Panc1 (cell line): ENCODE results near the gene ALK. TPM values are rescaled to one million over a fixed set of nuclear protein-coding genes. Genes with fewer than 3 reads are reported as not detected.

Experiments
- ATAC-seq: fragments of 200-7000 bp; cut with Tn5 transposase; 2 replicates; pipeline ENCODE4 v1.9.1; 2020; ENCODE audit warnings: mild to moderate bottlenecking, moderate library complexity
- BruUV-seq: library from RNA; stranded (reverse); fragments of 400-500 nt; replicated peaks from 2 replicates; lab custom pipeline; 2021; lab: Mats Ljungman, UMichigan
- CTCF ChIA-PET: fragments of 300-600 bp; sonication (Branson Sonifier 250); formaldehyde crosslinking; loops from one replicate; lab custom pipeline; 2022; ENCODE audit warnings: antibody characterized with exemption; lab: Charles Lee
- POLR2A ChIA-PET: fragments of 300-600 bp; sonication (Branson Sonifier 250); formaldehyde crosslinking; loops from one replicate; lab custom pipeline; 2022; ENCODE audit warnings: antibody characterized with exemption; lab: Charles Lee
- DNase-seq: peaks from one replicate; pipeline ENCODE4 v3.0.0-alpha.2; 2010; ENCODE audit warnings: low read depth, low spot score
- H3K27ac ChIP-seq: 2 replicates; pipeline ENCODE4 v1.5.1; 2011; ENCODE audit warnings: mild to moderate bottlenecking, low read length, inconsistent platforms
- H3K27me3 ChIP-seq: fragments of 200-500 bp; sonication (Bioruptor generic); 2 replicates; pipeline ENCODE4 v1.6.0; 2014; ENCODE audit warnings: low read length, inconsistent platforms; ENCODE audit not compliant: control insufficient read depth, insufficient read depth
- H3K36me3 ChIP-seq: fragments of 200-500 bp; sonication (Bioruptor generic); 2 replicates; pipeline ENCODE4 v1.5.1; 2014; ENCODE audit warnings: inconsistent platforms, mild to moderate bottlenecking, low read length, moderate library complexity; ENCODE audit not compliant: control insufficient read depth, insufficient read depth
- H3K4me1 ChIP-seq: 2 replicates; pipeline ENCODE4 v1.5.1; 2011; ENCODE audit warnings: inconsistent platforms, mild to moderate bottlenecking, low read length, moderate library complexity; ENCODE audit not compliant: control insufficient read depth, insufficient read depth
- H3K4me3 ChIP-seq, 2 experiments: 2 replicates each; pipeline ENCODE4 v1.5.1; 2011 to 2012; ENCODE audit warnings: low read depth in 2 of 2, low read length in 2 of 2, mild to moderate bottlenecking in 2 of 2, inconsistent platforms in 1 of 2, moderate library complexity in 1 of 2
- H3K9me3 ChIP-seq: fragments of 200-500 bp; sonication (Bioruptor generic); 2 replicates; pipeline ENCODE4 v1.5.1; 2014; ENCODE audit warnings: low read depth, mild to moderate bottlenecking, inconsistent platforms, low read length, moderate library complexity; ENCODE audit not compliant: control insufficient read depth, insufficient read depth
- CTCF ChIP-seq: fragments of 450-650 bp; IDR thresholded peaks from 2 replicates; pipeline ENCODE4 v1.5.1; 2017; ENCODE audit warnings: mild to moderate bottlenecking
- POLR2AphosphoS5 ChIP-seq: IDR thresholded peaks from 2 replicates; pipeline ENCODE4 v1.6.1; 2012; ENCODE audit warnings: mild to moderate bottlenecking, low read depth, low read length, moderate library complexity
- REST ChIP-seq, 2 experiments: IDR thresholded peaks; 2 replicates each; pipeline ENCODE4 v1.6.1; 2011 to 2012; ENCODE audit warnings: low read depth in 2 of 2, control low read depth in 1 of 2, low read length in 1 of 2, mild to moderate bottlenecking in 1 of 2, moderate library complexity in 1 of 2; ENCODE audit not compliant: insufficient read depth in 1 of 2
- SIN3A ChIP-seq: IDR thresholded peaks from 2 replicates; pipeline ENCODE4 v1.6.1; 2012; ENCODE audit warnings: low read depth, mild to moderate bottlenecking, low read length, moderate library complexity, borderline replicate concordance; ENCODE audit not compliant: insufficient read depth
- TCF7L2 ChIP-seq: IDR thresholded peaks from 2 replicates; pipeline ENCODE4 v1.6.1; 2011; ENCODE audit warnings: mild to moderate bottlenecking, low read depth, low read length, inconsistent platforms
- in situ Hi-C: cut with HindIII; loops from 2 replicates; pipeline ENCODE4 v1.10.0; 2016; ENCODE audit warnings: low sequenced_read_pairs, low pct_unique_long_range_greater_than_20kb
- intact Hi-C: fragments of 100-400 bp; cut with micrococcal nuclease; formaldehyde crosslinking; loops from one replicate; pipeline ENCODE4 v1.10.0; 2022; ENCODE audit not compliant: unreplicated experiment
- total RNA-seq: library from RNA; stranded (reverse); gene quantifications from one replicate; pipeline ENCODE4 v1.2.1, GENCODE V29; 2021; ENCODE audit not compliant: unreplicated experiment

The ALK gene
- total RNA-seq, 1 experiment from 2014 or later: not detected

GRCh38 chr2:29509878-29510277, 411.5 kb downstream of the ALK start:
- H3K9me3 ChIP-seq: no peaks in the 10 kb centered on the region
- no peak overlapping the region for H3K27ac ChIP-seq
- no peak for DNase-seq
- no peaks in the 10 kb centered on the region; the same call in 1 of the 2 replicates for H3K27me3 ChIP-seq
- no peaks in the 10 kb centered on the region for H3K4me1 ChIP-seq
- BruUV-seq: no TSS peak
- no peak for ATAC-seq
- ChIA-PET POLR2A (no interaction called here), CTCF (no interaction called here)
- H3K4me3 ChIP-seq: no peak overlapping the region
- no peaks in the 10 kb centered on the region for H3K36me3 ChIP-seq
- in situ Hi-C loops (no loop called here), intact Hi-C loops (no loop called here)
- TF ChIP-seq SIN3A (no peak), REST (IDR thresholded peaks at IDR 0.05; ENCODE audit: insufficient read depth in 1 of 2, low read depth in 2 of 2, low read length in 1 of 2) (no peak), POLR2AphosphoS5 (no peak), TCF7L2 (no peak), CTCF (no peak)

GRCh38 chr2:29509397-29509796, 412.0 kb downstream of the ALK start:
- Histone ChIP-seq H3K4me3 (no peak overlapping the region), H3K9me3 (no peaks in the 10 kb centered on the region), H3K27me3 (no peaks in the 10 kb centered on the region; the same call in 1 of the 2 replicates), H3K36me3 (no peaks in the 10 kb centered on the region), H3K4me1 (no peaks in the 10 kb centered on the region), H3K27ac (no peak overlapping the region)
- in situ Hi-C loops (no loop called here), intact Hi-C loops (no loop called here)
- TF ChIP-seq TCF7L2 (no peak), CTCF (no peak), SIN3A (no peak), POLR2AphosphoS5 (no peak), REST (IDR thresholded peaks at IDR 0.05; ENCODE audit: insufficient read depth in 1 of 2, low read depth in 2 of 2, low read length in 1 of 2) (no peak)
- no TSS peak for BruUV-seq
- CTCF ChIA-PET: no interaction called here
- DNase-seq (no peak), ATAC-seq (no peak)
- POLR2A ChIA-PET: no interaction called here
